Activated CD4-positive, CD25-positive, alpha-beta regulatory T cell treated with anti-CD3 and anti-CD28 coated beads, Interleukin-2, amount 50 U/mL, for 24 hours (primary cell): ENCODE measurements around the gene SNX1.

Source experiments
- ATAC-seq, 2 donors: fragments of 150-1000 bp; cut with Tn5 transposase; one replicate each; pipeline ENCODE4 v1.10.0; 2021; ENCODE audit warnings: mild to moderate bottlenecking in 1 of 2, moderate library complexity in 1 of 2

Gene SNX1

DNA sequence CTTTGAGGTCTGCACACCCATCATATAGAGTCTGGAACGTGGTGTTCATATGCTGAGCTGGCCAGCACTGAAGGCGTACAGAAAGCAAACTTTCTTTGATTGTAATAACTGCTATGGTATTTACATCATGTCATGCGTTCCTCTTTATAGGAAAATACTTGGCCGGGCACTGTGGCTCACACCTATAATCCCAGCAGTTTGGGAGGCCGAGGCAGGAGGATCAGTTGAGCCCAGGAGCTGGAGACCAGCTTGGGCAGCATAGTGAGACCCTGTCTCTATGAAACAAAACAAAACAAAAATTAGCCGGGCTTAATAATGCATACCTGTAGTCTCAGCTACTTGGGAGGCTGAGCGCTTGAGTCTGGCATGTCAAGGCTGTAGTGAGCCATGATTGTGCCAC, 52.4 kb downstream of the SNX1 start:
- ATAC-seq = no peak

DNA sequence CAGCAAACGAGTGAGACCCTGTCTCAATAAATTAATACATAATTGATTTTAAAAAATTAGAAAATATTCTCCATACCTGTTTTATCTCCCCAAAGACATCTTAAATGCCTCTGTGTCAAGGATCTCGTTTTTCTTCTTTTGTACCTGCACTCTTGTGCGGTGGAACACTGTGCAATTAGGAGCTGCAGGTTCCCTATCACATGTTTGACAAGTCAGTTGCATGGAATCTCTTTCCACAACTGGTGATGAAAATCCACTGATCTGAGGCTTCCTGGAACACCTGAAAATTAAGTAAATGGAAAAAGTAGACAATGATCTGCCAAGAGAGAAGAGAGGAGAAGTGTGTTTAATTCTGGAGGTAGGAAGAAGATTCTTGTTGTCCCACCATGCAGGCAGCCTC, 52.8 kb downstream of the SNX1 start:
- ATAC-seq = no peak

DNA sequence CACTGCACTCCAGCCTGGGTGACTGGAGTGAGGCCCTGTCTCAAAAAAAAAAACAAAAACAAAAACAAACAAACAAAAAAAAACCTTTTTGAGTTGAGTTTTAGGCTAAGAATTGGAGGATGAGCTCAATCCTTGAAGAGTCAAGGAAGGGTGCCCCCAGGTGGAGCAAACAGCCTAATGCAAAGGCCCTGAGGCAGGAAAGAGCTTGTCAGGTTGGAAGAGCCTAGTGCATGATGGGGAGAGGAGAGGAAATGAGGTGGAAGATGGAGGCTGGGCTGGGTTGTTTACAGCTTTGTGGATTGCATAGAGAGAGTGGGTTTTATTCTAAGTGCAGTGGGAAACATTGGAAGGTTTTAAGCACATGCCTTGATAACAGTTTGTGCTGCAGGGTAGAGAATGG, 53.6 kb downstream of the SNX1 start:
- ATAC-seq = no peak

DNA sequence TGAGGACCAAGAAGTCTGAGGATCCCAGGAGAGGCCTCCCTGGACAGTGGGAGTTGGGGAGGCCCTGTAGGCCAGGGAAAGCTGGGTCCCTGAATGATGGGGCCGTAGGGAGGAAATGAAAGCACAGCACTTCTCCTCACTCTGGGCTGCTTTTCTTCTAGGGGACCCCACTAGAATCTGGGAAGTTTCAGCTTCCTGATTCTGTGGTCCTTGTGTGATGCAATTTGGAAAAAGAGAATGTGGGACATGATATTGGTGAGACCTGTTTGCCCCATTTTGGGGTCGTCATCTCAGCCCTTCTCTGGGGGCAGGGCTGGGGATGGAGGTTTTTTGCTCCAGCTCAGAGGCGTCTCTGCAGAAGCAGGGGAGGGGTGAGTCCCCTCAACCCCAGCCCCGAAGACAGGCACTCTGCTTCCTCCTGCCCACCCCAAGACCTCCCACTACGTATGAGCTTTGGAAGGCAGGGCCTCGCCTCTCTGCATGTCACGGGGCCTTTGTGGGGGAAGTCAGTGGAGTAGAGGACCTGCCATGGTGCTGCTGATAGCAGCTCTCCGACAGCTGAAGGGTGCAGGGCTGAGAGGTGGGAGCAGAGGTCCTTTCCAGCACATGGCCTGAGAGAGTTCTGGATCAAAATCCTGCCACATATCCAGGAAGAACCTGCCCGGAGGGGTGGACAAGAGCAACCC, 54.3 kb downstream of the SNX1 start:
- no peak for ATAC-seq

DNA sequence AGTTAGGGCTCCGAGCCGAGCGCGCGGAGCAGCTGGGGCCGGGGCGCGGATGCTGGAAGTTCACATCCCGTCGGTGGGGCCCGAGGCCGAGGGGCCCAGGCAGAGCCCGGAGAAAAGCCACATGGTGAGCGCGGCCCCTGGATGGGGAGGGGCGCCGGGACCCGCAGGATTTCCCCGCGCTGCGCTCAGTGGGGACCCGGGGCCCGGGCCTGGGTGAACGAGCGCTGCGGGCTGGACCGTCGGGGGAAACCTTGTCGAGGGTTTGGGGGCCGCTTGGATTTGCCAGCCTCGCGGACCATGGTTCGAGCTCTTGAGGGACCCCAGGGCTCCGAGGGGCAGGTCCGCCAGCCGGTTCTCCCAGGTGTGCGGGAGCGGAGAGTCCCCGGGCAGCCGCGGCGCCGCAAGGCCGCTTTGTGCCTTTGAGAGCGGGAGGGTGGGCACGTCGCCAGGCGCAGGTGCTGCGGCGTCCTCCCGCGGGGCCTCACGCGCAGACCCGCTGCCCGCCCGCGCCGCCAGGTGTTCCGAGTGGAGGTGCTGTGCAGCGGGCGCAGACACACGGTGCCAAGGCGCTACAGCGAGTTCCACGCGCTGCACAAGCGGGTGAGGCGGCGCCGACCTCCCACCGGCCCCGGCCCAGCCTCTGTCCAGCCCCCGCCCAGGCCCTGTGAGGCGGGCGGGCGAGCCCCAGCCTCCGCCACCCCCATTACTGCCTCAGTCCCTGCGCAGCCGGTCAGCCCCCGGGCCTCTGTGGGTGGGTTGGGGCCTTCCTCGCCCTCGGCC, 56.1 kb downstream of the SNX1 start, which contains the start of gene SNX22:
Gene SNX22 (plus strand): TSS at position 5 of the 780 bp plus-strand sequence. CDS start 45 bp downstream, at position 50.
- ATAC-seq = no peak

DNA sequence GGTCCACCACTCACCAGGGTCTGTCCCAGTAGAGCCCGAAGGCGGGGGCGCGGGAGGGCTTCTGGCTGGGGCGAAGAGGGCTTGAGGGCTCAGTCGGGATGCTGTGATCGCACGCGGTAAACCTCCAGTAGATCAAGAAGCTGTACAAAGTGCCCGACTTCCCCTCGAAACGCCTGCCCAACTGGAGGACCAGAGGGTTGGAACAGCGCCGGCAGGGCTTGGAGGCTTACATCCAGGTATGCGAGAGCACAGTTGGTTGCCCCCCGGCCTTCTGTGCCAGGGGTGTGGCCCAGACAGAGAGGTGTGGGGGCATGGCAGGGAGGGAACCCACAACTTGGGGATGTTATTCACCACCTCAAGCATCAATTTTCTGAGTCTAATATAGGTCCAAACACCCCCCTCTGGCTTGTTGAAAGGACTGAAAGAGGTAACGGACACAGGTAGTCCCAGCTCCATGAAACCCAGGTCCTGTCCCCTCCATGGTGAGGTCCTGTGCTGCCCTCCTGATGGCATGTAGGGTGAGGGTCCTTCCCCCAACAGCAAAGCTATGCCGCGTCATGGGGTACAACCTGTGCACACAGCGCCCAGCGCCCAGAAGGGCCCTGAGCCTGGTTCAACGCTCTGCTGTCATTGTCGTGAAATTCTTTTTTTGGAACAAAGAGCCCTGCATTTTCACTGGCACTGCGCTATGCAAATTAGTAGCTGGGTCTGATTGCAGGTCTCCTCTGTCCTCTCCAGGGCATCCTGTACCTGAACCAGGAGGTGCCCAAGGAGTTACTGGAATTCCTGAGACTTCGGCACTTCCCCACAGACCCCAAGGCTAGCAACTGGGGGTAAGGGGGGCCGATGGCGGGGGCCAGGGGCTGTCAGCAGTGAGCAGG, 57.0 kb downstream of the SNX1 start:
- ATAC-seq = no peak

DNA sequence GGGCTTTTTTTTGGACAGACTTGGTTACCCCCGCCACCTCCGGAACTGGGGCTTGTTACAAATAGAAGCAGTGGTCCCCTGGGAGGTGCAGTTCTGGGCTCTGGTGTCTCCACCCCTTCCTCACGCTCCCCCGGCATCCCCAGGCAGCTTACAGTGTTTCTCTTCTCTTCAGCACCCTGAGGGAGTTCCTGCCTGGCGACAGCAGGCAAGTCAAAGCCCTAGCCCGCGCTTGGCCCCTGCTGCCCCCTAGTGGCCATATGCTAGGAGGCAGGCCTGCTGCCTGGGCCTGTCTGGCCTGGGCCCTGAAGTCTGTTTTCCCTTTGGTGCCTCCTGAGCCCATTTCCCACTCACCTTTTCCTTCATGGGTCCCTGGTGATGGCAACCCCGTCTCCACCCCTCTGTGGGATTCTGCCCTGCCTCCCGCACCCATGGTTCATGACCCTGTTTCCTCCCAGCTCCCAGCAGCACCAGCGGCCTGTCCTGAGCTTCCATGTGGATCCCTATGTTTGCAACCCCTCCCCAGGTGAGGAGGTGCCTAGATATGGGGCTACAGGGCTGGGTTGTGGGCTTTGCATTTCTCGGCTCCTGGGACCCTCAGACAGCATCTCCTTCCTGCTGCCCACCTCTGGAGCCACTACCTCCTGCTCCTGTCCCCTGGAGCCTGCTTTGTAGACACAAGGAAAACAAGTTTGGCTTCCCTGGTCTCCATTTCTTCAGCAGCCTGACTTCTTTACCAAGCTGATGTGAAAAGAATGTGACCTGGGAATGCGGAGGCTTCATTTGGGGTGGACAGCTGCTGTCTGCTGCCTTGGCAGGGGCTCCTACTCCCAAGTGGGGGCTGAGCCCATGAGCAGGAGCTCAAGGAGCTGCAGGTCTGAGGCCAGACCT, 57.9 kb downstream of the SNX1 start:
- ATAC-seq = peak; percentile 87 to 90

DNA sequence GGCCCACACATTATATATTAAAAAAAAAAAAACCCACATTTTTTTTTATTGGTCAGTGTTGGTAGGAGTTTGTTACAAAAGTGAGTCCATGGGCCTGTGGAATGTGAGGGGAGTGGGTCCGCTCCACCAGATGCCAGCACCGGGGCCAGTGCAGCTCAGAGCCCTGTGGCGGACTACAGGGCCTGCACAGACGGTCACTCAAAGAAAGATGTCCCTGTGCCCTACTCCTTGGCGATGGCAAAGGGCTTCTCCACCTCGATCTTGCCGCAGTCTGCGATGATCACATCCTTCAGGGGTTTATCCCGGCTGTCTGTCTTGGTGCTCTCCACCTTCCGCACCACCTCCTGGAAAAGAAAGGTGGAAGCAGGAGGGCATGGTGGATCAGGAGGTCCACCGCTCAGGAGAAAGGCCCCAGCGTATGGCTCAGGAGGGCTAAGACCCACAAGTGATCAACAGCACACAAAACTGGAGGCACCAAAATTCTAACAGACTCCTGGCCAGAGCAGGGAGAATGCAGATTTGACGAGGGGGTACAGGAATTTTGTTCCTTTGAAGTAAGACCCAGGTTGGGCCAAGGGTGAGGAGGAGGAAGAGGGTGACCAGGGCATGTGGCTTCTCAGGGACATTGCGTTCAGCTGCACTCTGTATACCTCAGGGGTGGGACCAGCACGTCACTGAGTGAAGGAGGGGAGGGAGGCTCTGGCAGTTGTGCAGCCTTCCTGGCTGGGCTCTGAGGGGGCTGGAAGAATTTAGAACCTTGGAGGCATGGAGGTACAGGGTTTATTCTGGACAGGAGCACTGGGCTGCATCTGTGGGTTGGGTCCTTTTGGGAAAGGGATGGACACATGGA, 60.2 kb downstream of the SNX1 start:
- no peak for ATAC-seq

DNA sequence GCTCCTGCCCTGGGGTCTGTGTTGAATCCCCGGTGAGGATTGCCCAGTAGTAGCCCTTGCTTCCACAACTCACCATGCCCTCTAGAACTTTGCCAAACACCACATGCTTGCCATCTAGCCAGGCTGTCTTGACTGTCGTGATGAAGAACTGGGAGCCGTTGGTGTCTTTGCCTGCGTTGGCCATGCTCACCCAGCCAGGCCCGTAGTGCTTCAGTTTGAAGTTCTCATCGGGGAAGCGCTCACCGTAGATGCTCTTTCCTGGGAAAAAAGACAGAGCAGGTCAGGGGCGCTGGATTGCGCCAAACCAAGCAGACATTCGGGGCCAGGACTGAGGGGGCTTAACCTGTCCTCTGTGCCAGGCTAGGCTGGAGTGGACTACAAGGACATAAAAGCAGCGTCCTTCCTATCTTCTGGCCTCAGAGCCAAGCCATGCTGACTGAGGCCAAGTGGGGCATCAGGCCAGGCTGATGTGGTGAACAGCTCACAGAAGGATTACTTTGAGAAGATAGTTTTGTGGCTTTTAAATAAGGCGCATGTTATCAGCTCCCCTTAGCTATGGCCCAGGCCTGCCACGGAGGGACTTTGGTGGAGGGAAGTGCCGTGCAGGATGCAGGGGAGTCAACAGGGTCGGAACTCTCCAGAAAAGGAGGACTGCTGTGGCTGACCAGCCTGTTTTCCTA, 61.0 kb downstream of the SNX1 start:
- no peak for ATAC-seq

DNA sequence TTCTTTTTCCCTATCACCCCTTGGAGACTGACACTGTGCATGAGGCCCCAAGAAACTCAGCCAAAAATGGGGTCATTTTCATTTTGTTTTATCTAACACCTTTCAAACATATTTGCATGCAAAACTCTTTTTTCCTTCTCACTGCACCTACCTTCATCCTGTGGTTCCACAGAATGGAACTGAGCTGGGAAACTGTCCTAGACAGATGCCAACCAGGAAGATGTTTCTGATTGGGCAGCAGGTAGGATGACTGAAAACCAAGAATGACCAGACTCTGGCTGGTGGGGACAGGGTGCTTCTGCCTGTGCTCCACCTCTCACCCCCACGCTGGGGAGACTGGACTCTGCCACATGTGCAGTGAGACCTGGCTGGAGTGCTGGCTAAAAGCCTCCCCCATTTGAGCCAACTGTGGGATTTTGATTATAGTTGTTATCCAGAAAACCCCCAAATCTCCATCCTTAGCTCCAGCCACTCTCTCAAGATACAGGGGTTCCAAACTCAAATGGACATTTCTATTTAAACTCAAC, 61.9 kb downstream of the SNX1 start:
- ATAC-seq = no peak

DNA sequence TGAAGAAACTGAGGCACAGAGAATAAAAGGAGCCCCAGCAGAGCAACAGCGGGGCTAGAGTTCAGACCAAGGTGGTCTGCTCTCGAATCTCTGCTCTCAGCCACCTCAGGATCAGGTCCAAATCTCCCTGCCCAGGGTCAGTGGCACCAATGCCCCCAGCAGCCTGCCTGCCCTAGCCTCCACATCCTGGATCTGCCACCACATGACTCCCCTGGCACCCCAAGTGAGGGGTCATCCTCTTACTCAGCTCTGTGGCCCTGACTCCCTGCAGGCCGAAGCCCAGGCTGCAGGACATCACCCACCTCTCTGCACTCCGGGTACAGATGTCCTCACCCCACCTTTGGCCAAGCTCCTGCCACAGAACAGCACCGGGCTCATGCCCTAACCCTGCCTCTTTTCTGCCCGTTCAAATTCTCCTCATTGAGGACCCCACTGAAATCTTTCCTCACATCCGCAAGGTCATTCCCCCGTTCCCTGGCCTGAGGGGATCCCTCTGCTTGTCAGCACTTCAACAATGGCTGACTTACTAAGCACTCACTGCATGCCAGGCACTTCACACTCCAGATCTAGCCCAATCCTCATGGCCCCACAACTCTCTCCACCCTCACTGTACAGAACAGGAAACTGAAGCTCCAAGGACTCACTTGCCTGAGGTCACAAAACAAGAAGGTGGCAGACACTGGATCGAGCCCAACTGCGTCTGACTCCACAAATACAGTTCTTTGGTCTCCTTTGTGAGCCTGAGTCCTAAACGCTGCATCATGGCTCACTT, 62.8 kb downstream of the SNX1 start:
- ATAC-seq = no peak

DNA sequence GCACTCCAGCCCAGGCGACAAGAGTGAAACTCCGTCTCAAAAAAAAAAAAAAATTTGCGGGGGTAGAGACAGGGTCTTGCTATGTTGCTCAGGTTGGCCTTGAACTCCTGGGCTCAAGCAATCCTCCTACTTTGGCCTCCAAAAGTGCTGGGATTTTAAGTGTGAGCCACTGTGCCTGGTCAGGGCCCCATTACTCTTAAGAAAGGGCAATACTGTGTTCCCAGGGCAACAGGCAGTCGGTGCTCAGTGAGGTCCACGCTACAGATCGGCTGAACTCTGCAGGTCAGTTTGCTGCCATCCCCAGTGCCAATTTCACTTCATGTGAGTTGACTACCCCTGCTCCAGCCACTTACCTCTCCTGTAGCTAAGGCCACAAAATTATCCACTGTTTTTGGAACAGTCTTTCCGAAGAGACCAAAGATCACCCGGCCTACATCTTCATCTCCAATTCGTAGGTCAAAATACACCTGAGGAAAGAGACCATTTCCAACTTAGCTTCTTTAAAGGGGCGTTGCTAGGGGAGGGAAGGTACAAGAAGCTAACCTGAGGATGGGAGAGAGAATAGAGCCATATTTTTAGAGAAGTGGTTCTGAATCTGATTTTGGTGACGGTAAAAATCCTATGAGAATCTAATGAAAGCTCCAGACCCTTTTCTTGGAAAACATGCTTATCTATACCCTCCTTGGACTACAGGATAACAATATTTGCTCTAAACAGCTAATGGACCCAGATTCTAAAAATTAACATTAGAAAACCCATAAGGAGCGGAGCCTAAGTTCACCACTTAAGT, 66.1 kb downstream of the SNX1 start:
- ATAC-seq = no peak

DNA sequence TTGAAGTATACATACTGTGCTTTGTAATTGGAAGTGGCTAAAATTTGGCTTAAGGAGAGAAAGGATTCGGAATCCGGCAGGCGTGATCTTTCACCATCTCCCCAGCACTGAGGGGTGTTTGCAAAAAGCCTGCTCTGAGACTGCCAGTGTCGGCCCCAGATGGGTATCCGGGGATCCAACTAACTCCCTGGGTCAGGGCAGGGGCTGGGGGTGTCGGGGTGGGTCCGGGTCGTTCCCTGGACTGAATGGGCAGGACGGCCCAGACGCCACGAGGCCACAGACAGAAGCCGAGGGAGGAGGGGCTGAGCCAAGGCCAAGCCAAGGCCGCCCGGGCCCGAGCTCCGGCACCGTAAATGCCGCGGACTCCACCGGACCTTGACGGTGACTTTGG, 66.7 kb downstream of the SNX1 start:
- peak; percentile 4 to 12 for ATAC-seq

DNA sequence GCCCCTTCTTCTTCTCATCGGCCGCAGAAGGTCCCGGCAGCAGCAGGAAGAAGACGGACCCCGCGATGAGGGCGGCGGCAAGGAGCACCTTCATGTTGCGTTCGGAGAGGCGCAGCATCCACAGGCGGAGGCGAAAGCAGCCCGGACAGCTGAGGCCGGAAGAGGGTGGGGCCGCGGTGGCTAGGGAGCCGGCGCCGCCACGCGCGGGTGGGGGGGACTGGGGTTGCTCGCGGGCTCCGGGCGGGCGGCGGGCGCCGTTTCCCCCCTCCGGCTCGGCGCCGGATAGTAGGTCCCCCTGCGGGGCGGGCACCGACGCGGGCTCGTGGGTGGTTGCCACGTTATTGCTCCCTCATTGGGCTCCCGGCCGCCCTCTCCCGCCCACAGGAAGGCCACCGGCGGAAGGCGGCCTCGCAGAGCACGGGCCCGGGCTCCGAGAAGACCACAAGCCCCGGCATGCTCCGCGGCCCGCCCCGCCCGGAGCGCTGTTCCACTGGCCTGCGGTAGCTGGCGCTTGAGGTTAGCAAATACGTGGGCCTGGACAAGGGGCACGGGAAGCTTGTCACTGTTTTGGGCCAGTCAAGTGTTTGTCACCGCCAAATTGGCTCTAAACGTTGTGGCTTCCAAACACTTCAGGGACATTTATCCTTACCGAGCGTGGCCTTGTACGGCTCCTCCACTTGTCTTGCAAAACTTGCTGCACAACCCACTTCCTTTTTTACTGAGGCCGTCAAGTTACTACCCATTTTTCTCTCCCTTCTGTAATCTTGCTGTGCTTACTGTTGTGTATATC, 67.3 kb downstream of the SNX1 start, which contains the start of gene PPIB:
Gene PPIB (minus strand): TSS at position 154 of the 790 bp plus-strand sequence. CDS start 36 bp downstream, at position 118.
- ATAC-seq = peak; percentile 95 to 97

DNA sequence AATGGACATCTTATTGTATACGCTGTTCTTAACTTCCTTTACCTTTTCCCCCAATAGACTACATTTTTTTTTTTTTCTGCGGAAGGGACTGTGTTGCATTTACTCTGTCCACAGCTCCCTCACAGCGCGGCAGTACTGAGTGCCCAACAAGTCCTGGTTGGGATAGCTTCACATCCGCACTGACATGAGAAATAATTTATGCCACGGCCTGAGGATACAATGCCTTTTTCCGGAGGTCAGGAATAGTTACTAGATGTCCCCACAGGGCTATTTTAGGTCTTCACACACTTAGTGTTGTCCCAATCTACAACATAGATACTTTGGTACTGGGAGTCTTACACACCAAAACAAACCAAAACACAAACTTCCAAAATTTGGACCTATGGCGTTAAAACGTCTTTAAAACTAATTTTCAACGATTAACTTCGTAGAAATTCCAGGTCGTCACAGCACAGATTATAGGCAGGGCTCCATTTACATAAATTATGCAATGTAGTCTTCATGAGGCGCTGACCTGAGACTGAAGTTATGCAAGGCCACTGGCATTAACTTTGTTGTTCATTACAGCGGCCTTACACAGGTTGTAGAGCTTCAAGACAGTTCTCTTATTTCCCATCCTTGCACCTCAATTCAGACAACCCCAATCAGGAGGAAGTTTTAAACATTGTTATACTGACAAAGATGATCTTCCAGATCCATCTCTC, 68.0 kb downstream of the SNX1 start:
- ATAC-seq = no peak

DNA sequence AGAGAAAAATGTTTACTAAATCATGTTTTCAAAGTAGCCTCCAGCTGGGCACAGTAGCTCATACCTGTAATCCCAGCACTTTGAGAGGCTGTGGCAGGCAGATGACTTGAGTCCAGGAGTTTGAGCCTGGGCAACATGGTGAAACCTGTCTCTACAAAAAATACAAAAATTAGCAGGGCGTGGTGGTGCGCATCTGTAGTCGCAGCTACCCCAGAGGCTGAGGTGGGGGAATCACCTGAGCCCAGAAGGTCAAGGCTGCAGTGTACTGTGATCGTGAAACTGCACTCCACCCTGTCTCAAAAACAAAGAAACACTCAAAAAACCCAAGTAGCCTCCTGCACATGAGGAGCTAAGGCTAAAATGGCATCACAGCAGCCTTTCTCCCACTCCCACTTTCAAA, 68.7 kb downstream of the SNX1 start:
- ATAC-seq = no peak
